C4-2B (cell line): Measurements from ENCODE around the gene ATPAF2.

Source experiments
- ZFX ChIP-seq: fragments of 450-650 bp; IDR thresholded peaks from 2 replicates; pipeline ENCODE4 v1.6.1; 2017
- TF ChIP-seq, protein P1 (sequence below): fragments of 450-650 bp; conservative IDR thresholded peaks from 2 replicates; pipeline ENCODE4 v1.5.1; 2017; ENCODE audit warnings: mild to moderate bottlenecking

DNA sequence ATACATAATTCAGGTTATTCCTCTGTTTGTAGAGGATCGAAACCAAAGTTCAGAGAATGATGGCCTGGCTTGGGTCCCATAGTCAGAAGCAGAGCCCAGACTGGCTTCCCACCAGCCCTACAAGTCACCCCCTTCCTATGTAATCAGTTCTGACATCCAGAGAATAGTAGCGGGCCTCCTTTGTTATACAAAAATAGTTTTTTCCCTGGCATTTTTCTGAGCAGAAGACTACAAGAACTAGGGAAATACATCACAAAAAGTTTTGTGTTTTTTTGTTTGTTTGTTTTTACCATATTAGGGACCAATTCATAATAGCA is 19.2 kb downstream of the ATPAF2 start:
- TF ChIP-seq, protein P1, sequence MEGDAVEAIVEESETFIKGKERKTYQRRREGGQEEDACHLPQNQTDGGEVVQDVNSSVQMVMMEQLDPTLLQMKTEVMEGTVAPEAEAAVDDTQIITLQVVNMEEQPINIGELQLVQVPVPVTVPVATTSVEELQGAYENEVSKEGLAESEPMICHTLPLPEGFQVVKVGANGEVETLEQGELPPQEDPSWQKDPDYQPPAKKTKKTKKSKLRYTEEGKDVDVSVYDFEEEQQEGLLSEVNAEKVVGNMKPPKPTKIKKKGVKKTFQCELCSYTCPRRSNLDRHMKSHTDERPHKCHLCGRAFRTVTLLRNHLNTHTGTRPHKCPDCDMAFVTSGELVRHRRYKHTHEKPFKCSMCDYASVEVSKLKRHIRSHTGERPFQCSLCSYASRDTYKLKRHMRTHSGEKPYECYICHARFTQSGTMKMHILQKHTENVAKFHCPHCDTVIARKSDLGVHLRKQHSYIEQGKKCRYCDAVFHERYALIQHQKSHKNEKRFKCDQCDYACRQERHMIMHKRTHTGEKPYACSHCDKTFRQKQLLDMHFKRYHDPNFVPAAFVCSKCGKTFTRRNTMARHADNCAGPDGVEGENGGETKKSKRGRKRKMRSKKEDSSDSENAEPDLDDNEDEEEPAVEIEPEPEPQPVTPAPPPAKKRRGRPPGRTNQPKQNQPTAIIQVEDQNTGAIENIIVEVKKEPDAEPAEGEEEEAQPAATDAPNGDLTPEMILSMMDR: no peak
- no peak for TF ChIP-seq ZFX
